SK-N-SH (cell line): ENCODE results near the gene PHC3. TPM values are rescaled to one million over a fixed set of nuclear protein-coding genes. Genes with fewer than 3 reads are reported as not detected.

Source experiments
- CTCF ChIA-PET: fragments of 300-600, 350-600 bp; formaldehyde crosslinking; extraction: SDS; loops from one replicate; lab custom pipeline; 2021; lab: Yijun Ruan, JAX
- POLR2A ChIA-PET: fragments of 350-600 bp; sonication (Branson Sonifier 250); formaldehyde crosslinking; extraction: SDS; loops from one replicate; lab custom pipeline; 2020; ENCODE audit warnings: antibody characterized with exemption, inconsistent platforms; lab: Yijun Ruan, JAX
- DNase-seq: peaks from one replicate; pipeline ENCODE4 v3.0.0; 2012
- H2AFZ ChIP-seq: fragments of 200-600 bp; sonication (generic); 2 replicates; pipeline ENCODE4 v1.8.1; 2016; ENCODE audit warnings: antibody characterized with exemption, mild to moderate bottlenecking, low read depth
- H3F3A ChIP-seq: fragments of 200-600 bp; sonication (generic); replicated peaks from 2 replicates; pipeline ENCODE3; 2016; ENCODE audit warnings: antibody characterized with exemption, mild to moderate bottlenecking; ENCODE audit not compliant: insufficient read depth
- H3K27ac ChIP-seq, 2 experiments: fragments of 200-500 bp in 1 of 2; fragments of 200-600 bp in 1 of 2; sonication (Bioruptor generic) in 1 of 2; sonication (generic), shearing (Covaris generic) in 1 of 2; 2 replicates each; pipeline versions ENCODE4 v1.5.1 to v1.6.1; 2014 to 2016; ENCODE audit warnings: low read depth in 2 of 2, inconsistent platforms in 1 of 2, low read length in 1 of 2, mild to moderate bottlenecking in 1 of 2, mixed read lengths in 1 of 2
- H3K27me3 ChIP-seq: fragments of 200-600 bp; sonication (generic), shearing (Covaris generic); 2 replicates; pipeline ENCODE4 v1.6.1; 2016; ENCODE audit warnings: mixed run types; ENCODE audit not compliant: insufficient read depth
- H3K36me3 ChIP-seq, 2 experiments: fragments of 200-500 bp in 1 of 2; fragments of 200-600 bp in 1 of 2; sonication (Bioruptor generic) in 1 of 2; sonication (generic) in 1 of 2; replicated peaks in 1 of 2; 2 replicates each; pipeline versions ENCODE3 to v1.5.1; 2014 to 2016; ENCODE audit warnings: low read length in 1 of 2, mild to moderate bottlenecking in 1 of 2; ENCODE audit not compliant: insufficient read depth in 2 of 2, control insufficient read depth in 1 of 2
- H3K4me1 ChIP-seq, 2 experiments: fragments of 200-500 bp in 1 of 2; fragments of 200-600 bp in 1 of 2; sonication (Bioruptor generic) in 1 of 2; sonication (generic), shearing (Covaris generic) in 1 of 2; 2 replicates each; pipeline versions ENCODE4 v1.5.1 to v1.6.1; 2014 to 2016; ENCODE audit warnings: low read depth in 1 of 2, low read length in 1 of 2, mixed run types in 1 of 2; ENCODE audit not compliant: insufficient read depth in 2 of 2, control insufficient read depth in 1 of 2
- H3K4me2 ChIP-seq: fragments of 200-600 bp; sonication (generic), shearing (Covaris generic); 2 replicates; pipeline ENCODE4 v1.6.1; 2017; ENCODE audit warnings: mixed run types
- H3K4me3 ChIP-seq, 2 experiments: fragments of 200-500 bp in 1 of 2; fragments of 200-600 bp in 1 of 2; sonication (Bioruptor generic) in 1 of 2; sonication (generic), shearing (Covaris generic) in 1 of 2; 2 replicates each; pipeline versions ENCODE4 v1.5.1 to v1.8.1; 2014 to 2016; ENCODE audit warnings: low read depth in 2 of 2, inconsistent platforms in 1 of 2, low read length in 1 of 2, mild to moderate bottlenecking in 1 of 2, mixed read lengths in 1 of 2, moderate library complexity in 1 of 2
- H3K79me2 ChIP-seq: fragments of 200-600 bp; sonication (generic); 2 replicates; pipeline ENCODE4 v1.8.1; 2017; ENCODE audit warnings: mild to moderate bottlenecking; ENCODE audit not compliant: insufficient read depth
- H3K9ac ChIP-seq: fragments of 200-600 bp; sonication (generic); 2 replicates; pipeline ENCODE4 v1.6.1; 2017; ENCODE audit warnings: mixed run types
- H3K9me2 ChIP-seq: fragments of 200-600 bp; sonication (generic); 2 replicates; pipeline ENCODE4 v1.6.1; 2017; ENCODE audit warnings: mixed run types
- H3K9me3 ChIP-seq: fragments of 200-600 bp; sonication (generic); 2 replicates; pipeline ENCODE4 v1.6.1; 2017; ENCODE audit warnings: mixed run types, mild to moderate bottlenecking, moderate library complexity
- H4K20me1 ChIP-seq: fragments of 200-600 bp; sonication (generic); 2 replicates; pipeline ENCODE4 v1.6.1; 2017; ENCODE audit warnings: mild to moderate bottlenecking, mixed run types; ENCODE audit not compliant: insufficient read depth
- EZH2phosphoT487 ChIP-seq: fragments of 200-600 bp; sonication (generic); IDR thresholded peaks from 2 replicates; pipeline ENCODE4 v1.6.1; 2017; ENCODE audit warnings: low read depth, mixed run types, mild to moderate bottlenecking, antibody characterized with exemption, moderate library complexity, borderline replicate concordance
- FOXM1 ChIP-seq: IDR thresholded peaks from 2 replicates; pipeline ENCODE4 v1.4.0; 2012; ENCODE audit warnings: low read depth, mild to moderate bottlenecking
- JUND ChIP-seq: IDR thresholded peaks from 2 replicates; pipeline ENCODE4 v1.4.0; 2012
- MXI1 ChIP-seq: IDR thresholded peaks from 2 replicates; pipeline ENCODE4 v1.6.1; 2012; ENCODE audit warnings: mild to moderate bottlenecking, low read depth, low read length, improper control_type of control experiment
- NRF1 ChIP-seq: IDR thresholded peaks from 2 replicates; pipeline ENCODE4 v1.6.1; 2012; ENCODE audit warnings: low read depth, mild to moderate bottlenecking, low read length
- POLR2AphosphoS5 ChIP-seq: IDR thresholded peaks from 2 replicates; pipeline ENCODE4 v1.6.1; 2012; ENCODE audit warnings: low read depth, low read length
- RCOR1 ChIP-seq: fragments of 150-350 bp; IDR thresholded peaks from 2 replicates; pipeline ENCODE4 v1.6.1; 2017; ENCODE audit warnings: antibody characterized with exemption, low read length
- RFX5 ChIP-seq: IDR thresholded peaks from 2 replicates; pipeline ENCODE4 v1.6.1; 2012; ENCODE audit warnings: mild to moderate bottlenecking, improper control_type of control experiment, low read length
- TAF1 ChIP-seq: IDR thresholded peaks from 2 replicates; pipeline ENCODE4 v1.6.1; 2012; ENCODE audit warnings: low read depth, mild to moderate bottlenecking, low read length, moderate library complexity, borderline replicate concordance
- TCF12 ChIP-seq: IDR thresholded peaks from 2 replicates; pipeline ENCODE4 v1.4.0; 2012
- TEAD4 ChIP-seq: IDR thresholded peaks from 2 replicates; pipeline ENCODE4 v1.4.0; 2012; ENCODE audit warnings: mild to moderate bottlenecking, borderline replicate concordance; ENCODE audit not compliant: insufficient read depth
- WGBS: methylation state at CpG from one replicate; pipeline ENCODE4 v1.1.6; 2017; ENCODE audit warnings: low lambda C conversion rate; 5-methylcytosine and 5-hydroxymethylcytosine counted together
- polyA plus RNA-seq, 3 experiments: library from polyadenylated mRNA; depleted of rRNA; stranded (reverse); fragments of >200 nt; gene quantifications; 2 replicates each; pipeline ENCODE4 v1.2.3, GENCODE V29; 2012
- TF ChIP-seq, protein P1 (sequence below): IDR thresholded peaks from 2 replicates; pipeline ENCODE4 v1.6.1; 2012; ENCODE audit warnings: mild to moderate bottlenecking, low read depth, low read length, moderate library complexity
- TF ChIP-seq, protein P2 (sequence below): fragments of 150-350 bp; IDR thresholded peaks from 2 replicates; pipeline ENCODE4 v1.6.1; 2016; ENCODE audit warnings: mild to moderate bottlenecking, low read depth, low read length
- TF ChIP-seq, protein P3 (sequence below): IDR thresholded peaks from 2 replicates; pipeline ENCODE4 v1.4.0; 2012; ENCODE audit warnings: low read depth

The PHC3 gene
- polyA plus RNA-seq, 1 of the 3 experiments (the other 2 are of a cell fraction), result 9.2 TPM

- H3K4me1 ChIP-seq, result no peaks in the 10 kb centered on the region
- peaks cover 96% of the 10 kb centered on the region for H3K79me2 ChIP-seq
- TF ChIP-seq TEAD4, result no peak
- TF ChIP-seq, protein P1, sequence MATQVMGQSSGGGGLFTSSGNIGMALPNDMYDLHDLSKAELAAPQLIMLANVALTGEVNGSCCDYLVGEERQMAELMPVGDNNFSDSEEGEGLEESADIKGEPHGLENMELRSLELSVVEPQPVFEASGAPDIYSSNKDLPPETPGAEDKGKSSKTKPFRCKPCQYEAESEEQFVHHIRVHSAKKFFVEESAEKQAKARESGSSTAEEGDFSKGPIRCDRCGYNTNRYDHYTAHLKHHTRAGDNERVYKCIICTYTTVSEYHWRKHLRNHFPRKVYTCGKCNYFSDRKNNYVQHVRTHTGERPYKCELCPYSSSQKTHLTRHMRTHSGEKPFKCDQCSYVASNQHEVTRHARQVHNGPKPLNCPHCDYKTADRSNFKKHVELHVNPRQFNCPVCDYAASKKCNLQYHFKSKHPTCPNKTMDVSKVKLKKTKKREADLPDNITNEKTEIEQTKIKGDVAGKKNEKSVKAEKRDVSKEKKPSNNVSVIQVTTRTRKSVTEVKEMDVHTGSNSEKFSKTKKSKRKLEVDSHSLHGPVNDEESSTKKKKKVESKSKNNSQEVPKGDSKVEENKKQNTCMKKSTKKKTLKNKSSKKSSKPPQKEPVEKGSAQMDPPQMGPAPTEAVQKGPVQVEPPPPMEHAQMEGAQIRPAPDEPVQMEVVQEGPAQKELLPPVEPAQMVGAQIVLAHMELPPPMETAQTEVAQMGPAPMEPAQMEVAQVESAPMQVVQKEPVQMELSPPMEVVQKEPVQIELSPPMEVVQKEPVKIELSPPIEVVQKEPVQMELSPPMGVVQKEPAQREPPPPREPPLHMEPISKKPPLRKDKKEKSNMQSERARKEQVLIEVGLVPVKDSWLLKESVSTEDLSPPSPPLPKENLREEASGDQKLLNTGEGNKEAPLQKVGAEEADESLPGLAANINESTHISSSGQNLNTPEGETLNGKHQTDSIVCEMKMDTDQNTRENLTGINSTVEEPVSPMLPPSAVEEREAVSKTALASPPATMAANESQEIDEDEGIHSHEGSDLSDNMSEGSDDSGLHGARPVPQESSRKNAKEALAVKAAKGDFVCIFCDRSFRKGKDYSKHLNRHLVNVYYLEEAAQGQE, result no peak
- TF ChIP-seq, protein P2, sequence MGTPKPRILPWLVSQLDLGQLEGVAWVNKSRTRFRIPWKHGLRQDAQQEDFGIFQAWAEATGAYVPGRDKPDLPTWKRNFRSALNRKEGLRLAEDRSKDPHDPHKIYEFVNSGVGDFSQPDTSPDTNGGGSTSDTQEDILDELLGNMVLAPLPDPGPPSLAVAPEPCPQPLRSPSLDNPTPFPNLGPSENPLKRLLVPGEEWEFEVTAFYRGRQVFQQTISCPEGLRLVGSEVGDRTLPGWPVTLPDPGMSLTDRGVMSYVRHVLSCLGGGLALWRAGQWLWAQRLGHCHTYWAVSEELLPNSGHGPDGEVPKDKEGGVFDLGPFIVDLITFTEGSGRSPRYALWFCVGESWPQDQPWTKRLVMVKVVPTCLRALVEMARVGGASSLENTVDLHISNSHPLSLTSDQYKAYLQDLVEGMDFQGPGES, result no peak
- no peak for TF ChIP-seq MXI1
- TF ChIP-seq NRF1, result no peak
- TF ChIP-seq FOXM1, result no peak
- TF ChIP-seq RCOR1, result no peak
- TF ChIP-seq JUND, result no peak
- no peak for TF ChIP-seq RFX5
- no peak for TF ChIP-seq TAF1
- TF ChIP-seq POLR2AphosphoS5, result no peak
- TF ChIP-seq TCF12, result no peak
- TF ChIP-seq, protein P3, sequence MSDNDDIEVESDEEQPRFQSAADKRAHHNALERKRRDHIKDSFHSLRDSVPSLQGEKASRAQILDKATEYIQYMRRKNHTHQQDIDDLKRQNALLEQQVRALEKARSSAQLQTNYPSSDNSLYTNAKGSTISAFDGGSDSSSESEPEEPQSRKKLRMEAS, result no peak
- no peak for TF ChIP-seq EZH2phosphoT487
- TF ChIP-seq, all 33 proteins: peak for 0
- Histone ChIP-seq H3K27me3 (no peaks in the 10 kb centered on the region), H4K20me1 (peaks cover 11% of the 10 kb centered on the region), H3F3A (no peaks in the 10 kb centered on the region), H3K4me2 (no peak overlapping the region), H3K9me2 (no peaks in the 10 kb centered on the region), H2AFZ (no peak overlapping the region), H3K9me3 (no peaks in the 10 kb centered on the region), H3K9ac (no peak overlapping the region), H3K4me3 (no peak overlapping the region), H3K27ac (no peak overlapping the region), H3K36me3 (peaks cover 23 to 69% of the 10 kb centered on the region in 2 experiments)
- no peak for DNase-seq
- CTCF ChIA-PET, result interaction anchor here (1.2 kb wide), 1 partner anchor 12 kb away, joined by 4 read pairs; no protein-coding TSS in a partner anchor
- WGBS, result over 99% methylated on average over 4 of the region's 4 CpGs
- POLR2A ChIA-PET, result no interaction called here
These were observed 17.4 kb downstream of the PHC3 start for GRCh38 chr3:170163956-170164645.
